GM21528 (cell line): ENCODE data around the gene RABGAP1.

Experiments used
- ATAC-seq: cut with Tn5 transposase; IDR thresholded peaks from one replicate; pipeline ENCODE4 v1.9.1; 2021; ENCODE audit warnings: mild to moderate bottlenecking, moderate library complexity; ENCODE audit not compliant: unreplicated experiment, low FRiP score

RABGAP1 gene

DNA sequence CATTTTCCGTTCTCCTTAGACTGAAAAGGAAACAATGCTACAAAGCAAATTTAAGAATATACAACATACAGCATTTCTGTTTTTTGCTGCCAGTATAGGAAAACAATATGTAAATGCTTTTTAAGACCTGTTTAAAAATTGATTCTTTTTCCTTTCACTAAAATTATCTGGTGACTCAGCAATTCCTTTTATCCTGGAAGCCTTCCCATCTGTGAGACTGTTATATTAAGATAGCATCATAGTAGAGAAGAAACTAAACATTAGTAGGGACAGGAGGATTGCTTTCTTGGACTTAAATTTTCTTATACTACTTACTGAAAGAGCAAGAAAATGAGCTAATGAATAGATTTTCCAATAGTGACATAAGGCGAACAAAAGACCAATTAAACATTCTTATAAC is 62.6 kb downstream of the RABGAP1 start:
- no peak for ATAC-seq

DNA sequence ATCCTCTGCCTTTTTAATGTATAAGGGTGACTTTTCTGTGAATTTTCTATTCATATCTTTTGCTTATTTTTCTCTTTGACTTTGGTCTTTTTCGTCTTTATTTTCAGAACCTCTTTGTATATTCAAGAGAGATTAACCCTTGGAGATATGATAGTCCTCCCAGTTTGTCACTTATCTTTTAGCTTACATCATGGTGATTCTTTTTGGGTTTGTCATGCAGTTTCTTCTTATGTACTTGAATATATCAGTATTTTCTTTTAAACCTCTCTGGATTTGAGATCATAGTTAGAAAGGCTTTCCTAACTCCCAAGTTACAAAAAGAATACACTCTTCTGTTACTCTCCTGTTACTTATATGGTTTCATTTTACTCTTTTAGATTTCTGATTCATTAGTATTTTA is 65.1 kb downstream of the RABGAP1 start:
- ATAC-seq = no peak

DNA sequence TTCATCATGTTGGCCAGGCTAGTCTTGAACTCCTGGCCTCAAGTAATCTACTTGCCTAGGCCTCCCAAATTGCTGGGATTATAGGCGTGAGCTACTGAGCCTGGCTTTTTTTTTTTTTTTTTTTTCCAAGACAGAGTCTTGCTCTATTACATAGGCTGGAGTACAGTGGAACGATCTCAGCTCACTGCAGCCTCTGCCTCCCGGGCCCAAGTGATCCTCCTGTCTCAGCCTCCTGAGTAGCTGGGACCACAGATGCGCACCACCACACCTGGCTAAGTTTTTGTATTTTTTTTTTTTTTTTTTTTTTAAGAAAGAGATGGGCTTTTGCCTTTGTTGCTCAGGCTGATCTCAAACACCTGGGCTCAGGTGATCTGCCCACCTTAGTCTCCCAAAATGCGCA is 66.4 kb downstream of the RABGAP1 start:
- ATAC-seq = no peak

DNA sequence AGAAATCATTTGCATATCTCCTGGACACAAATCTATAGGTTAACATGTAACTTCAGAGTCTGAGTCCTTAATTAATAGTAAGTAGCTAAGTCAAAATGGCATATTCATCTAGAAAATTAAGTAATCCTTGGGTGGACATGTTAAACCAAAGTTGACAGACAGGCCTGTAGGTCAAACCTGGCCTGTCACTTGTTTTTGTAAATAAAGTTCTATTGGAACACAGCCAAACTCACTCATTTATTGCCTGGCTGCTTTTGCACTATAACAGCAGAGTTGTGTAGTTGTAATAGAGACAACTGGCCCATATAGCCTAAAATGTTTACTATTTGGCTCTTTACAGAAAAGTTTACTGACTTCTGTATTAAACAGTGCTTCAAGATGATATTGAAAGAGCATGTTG is 68.1 kb downstream of the RABGAP1 start:
- ATAC-seq = no peak

DNA sequence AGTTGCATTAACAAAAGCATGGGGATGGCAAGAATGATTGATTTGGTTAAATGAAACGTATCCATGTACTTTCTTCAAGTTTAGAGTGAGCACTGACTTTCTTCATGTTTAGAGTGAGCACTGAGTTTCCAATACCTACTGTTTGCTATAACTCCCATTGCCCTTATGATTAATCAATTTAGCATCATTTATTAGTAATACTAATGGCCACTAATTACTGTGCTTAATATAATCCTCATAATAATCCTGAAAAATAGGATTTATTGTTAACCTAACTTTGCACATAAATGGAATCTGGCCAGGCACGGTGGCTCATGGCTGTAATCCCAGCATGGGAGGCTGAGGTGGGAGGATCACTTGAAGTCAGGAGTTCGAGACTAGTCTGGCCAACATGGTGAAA is 70.6 kb downstream of the RABGAP1 start:
- ATAC-seq = no peak

DNA sequence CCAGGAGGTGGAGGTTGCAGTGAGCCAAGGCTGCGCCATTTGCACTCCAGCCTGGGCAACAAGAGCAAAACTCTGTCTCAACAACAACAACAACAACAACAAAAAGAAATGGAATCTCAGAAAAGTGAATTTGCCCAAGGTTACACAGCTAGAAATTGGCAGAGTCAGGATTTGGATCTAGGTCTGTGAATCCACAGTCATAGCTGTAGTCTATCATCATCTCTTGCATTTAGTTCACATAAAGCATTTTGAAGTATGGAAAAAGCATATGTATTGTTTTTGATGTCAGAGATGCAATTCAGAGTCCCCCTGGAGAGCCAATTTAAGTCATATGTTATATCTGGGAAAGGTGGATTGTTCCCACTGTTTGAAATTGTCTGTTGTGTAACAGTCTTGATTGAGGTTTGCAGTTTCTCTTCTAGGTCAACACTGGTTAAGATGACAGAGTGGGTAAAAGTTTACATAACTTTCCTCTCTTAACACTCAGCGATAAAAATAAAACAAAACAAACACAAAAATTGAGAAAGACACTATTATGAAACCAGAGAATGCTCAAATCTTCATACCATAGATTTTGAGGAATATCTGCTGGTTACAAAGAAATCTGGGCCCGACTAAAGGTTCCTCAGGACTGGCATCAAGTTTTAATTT is 71.2 kb downstream of the RABGAP1 start:
- no peak for ATAC-seq

DNA sequence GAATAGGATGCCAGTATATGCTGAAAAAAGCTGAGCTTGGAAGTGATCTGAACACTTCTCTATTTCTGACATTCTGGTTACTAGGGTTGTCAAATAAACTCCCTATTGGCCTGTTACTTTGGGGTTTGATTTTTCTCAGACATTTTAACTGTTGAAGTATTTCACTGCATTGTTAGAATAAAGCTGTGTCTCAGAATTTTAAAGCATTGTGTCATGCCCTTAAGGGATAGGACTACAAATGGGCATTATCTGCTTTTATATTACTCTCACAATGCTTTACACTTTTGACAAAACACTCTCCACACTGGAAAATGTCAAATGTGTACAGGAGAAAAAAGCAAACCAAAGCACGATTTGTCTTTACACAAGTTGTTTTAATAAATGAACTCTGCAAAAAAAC is 75.8 kb downstream of the RABGAP1 start:
- no peak for ATAC-seq

DNA sequence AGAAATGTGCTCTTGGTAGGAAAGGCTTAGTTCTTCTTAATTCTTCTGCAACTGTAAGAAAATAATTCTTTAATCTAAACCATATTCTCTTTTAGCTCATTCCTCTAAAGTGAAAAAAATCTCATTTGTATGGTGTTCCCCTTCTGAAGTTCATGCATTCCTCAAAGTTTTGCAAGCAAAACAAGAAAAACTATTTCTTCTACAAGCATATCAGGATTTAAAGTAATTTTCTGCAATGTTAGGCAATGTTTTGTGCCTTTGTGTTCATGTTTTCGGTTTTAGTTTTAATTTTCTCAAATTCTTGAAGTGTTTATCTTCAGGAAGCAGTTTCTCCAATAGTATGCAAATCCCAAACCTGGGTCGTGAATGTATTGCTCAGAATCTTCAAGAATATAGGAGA is 80.0 kb downstream of the RABGAP1 start:
- ATAC-seq = no peak

DNA sequence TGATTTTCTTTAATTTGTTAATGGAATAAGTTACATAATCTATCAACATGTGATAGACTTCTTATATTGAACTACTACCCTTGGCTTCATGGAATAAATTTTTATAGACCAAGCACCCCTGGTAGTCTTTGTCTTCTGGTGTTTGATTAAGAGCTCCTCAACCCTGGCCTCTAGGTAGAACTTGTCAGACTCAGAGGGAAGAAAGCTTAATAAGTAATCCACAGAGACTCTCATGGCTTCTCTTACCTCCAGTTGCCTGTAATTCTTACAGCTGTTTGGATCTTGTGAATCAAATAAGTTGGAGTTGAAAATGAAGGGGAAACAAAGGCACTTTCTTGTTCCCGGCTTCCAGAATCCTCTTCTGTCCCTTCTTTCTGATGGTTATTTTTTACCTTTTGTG is 85.6 kb downstream of the RABGAP1 start:
- ATAC-seq = no peak

DNA sequence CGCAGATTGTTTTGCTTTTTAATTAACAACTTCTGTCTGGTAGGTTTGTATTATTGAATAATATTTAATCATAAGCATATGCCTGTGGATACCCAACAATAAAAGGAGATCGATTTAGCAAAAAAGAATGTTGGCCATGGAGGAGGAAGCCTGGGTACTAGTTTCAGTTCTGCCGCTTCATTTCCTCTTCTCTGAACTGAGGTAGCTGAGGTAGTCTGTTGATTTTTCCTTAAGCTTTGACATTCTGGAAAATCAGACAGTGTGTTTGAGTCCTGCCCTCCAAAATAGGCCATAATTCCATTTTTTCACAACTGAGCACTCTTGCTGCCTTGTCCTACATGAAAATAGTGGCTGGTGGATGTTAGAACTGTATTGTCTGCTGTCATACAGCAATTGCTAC is 86.7 kb downstream of the RABGAP1 start:
- ATAC-seq = no peak

DNA sequence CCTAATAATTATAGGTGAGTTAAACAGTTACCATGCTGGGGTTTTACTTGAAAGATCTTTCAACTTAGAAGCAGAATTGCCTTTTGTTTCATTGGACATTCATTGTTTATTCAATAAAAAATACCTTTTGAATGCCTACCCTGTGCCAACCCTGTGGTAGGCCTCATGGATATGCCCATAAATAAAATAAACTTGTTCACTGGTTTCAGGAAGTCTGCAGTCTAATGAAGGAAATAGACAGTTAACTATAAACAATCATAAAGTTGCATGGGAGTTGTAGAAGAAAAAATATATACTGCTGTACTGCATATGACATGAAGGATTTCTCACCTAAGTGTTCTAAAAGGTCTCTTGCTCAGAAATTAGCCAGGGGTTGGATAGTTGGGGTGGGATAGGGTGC is 87.3 kb downstream of the RABGAP1 start:
- ATAC-seq = no peak

DNA sequence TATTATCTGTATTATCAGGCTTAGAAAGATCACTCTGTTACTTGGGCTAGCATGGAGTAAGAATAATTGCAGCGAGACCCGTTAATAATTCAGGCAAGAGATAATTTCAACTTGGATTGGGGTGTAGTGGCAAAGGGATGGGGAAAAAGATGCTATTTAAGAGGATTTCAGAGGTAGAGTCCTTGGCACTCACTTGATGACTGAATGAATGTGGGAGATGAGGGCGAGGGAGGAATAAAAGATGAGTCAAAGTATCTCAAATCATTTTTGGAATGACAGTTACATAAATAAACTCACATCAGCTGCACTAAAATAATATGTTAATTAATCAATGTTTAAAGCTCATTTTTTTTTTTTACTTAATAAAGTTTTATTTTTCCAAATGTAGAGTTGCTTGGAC is 88.2 kb downstream of the RABGAP1 start:
- ATAC-seq = no peak

DNA sequence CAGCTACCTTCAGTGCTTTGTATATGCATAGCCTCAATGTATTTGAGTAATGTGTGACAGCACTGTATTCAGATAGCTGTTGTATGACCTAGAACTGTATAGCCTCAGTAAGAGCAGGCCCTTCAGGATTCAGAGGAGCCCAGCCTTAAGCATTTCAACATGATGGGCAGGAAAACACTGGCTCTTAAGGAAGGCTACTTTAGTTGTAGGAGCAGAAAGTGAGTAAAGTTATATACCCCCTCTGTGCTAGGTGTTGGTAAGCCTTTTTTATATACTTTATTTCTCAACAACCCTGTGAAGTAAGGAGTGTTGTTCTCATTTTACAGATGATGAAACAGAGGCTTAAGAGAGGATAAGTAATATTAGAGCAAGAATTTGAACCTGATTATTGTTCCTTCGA is 91.1 kb downstream of the RABGAP1 start:
- ATAC-seq = no peak

DNA sequence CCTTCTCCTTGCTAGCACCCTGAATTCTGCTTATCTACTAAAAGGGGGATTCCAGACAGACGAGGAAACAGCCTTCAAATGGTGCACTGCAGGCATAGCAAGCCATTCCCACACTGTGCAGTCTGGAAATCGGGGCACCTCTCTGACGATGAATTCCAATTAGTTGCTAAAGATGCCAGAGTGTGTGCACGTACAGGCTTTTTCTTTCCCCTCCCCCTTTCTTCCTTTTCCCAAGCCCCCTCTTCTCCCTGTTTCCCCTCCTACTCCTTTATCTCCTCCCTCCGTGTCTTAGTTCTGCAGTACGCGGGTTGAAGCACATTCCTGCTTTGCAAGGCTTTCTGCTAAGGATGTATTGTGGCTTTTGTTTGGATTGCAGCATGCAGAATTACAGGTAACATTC is 92.5 kb downstream of the RABGAP1 start, which contains the start of gene GPR21:
TSS of gene GPR21 (plus strand) at position 316 of the 400 bp plus-strand sequence. CDS start 900 bp downstream, outside the sequence.
- no peak for ATAC-seq

DNA sequence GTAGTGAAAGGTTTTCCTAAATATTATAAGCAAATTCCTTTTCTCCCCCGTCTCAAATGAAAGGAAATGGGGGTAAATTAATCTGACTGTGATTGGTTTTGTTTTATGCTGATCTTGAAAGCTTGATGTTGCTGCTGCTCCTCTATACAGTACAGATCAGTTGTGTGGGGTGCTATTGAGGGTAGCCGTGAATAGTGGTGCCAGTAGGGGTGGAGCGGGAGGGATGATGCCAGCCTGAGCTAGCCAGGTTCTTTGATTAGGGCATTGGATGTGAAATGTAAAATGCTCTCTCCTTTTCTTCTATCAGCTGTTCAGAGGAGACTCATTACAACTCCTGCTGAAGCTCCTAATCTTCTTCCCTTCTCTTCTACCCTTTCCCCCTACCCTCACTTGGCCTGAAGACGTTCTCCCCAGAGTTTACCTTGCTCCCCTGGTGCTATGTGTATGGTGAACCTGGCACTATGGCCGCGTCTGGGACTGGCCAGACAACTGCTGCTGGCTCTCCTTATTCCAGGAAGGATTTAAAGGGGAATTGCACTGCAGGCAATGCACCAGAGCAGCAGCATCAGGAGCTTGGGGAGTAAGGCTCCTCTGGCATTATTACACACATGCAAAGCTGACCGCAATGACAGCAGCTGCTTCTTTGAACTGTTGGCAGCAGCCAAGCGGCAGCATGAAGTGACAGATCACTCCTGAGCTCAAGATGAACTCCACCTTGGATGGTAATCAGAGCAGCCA is 93.2 kb downstream of the RABGAP1 start:
- ATAC-seq = no peak

DNA sequence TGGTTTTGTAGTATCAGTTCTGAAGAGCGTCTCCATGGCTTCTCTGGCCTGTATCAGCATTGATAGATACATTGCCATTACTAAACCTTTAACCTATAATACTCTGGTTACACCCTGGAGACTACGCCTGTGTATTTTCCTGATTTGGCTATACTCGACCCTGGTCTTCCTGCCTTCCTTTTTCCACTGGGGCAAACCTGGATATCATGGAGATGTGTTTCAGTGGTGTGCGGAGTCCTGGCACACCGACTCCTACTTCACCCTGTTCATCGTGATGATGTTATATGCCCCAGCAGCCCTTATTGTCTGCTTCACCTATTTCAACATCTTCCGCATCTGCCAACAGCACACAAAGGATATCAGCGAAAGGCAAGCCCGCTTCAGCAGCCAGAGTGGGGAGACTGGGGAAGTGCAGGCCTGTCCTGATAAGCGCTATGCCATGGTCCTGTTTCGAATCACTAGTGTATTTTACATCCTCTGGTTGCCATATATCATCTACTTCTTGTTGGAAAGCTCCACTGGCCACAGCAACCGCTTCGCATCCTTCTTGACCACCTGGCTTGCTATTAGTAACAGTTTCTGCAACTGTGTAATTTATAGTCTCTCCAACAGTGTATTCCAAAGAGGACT is 94.2 kb downstream of the RABGAP1 start:
- no peak for ATAC-seq

DNA sequence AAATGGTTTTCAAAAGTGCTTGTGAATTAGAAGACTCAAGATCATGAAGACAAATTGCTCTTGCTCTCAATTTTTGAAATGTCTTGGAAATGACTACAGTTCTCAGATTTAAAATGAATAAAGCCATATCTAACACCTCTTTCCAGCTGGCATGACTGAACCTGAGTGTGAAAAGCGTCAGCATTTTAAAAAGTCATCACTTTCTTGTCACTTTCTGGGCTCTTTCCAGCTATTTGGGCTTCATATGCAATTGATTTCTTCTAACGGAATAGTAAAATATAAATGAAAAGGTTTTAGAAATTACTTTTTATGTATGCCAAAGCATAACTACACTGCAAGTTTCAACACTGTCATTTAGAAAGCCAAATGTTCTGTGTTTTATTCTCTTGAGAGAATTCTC is 95.0 kb downstream of the RABGAP1 start:
- ATAC-seq = no peak

DNA sequence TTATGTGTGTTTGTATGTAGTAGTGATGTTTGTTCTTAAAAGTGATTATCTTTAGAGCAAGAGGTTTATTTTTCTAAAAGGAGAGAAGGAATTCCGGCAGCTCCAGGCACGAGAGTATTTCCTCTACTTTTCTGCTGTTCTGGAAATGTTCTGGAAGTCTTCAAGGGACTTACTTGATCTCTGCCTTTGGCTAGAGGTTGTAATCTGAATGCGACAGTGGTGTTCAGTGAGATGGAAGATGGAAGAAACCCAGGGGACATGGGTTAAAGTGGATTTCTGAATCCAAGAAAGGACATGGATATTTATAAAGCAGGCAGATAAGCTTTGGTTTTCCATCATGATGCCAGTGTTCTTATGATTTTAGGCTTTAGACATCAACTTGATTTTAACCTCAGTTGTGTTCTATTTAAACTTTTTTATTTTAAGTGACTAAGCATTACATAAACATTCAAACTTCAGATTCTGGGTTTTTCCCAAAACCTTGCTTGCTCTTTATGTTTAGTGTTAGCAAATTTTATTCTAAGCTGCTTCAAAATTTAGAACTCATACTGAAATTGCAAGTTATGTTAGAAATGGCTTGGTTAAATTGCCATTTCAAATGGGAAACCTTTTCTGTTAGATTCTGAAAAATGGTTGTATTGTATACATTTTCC is 96.2 kb downstream of the RABGAP1 start:
- ATAC-seq = no peak

DNA sequence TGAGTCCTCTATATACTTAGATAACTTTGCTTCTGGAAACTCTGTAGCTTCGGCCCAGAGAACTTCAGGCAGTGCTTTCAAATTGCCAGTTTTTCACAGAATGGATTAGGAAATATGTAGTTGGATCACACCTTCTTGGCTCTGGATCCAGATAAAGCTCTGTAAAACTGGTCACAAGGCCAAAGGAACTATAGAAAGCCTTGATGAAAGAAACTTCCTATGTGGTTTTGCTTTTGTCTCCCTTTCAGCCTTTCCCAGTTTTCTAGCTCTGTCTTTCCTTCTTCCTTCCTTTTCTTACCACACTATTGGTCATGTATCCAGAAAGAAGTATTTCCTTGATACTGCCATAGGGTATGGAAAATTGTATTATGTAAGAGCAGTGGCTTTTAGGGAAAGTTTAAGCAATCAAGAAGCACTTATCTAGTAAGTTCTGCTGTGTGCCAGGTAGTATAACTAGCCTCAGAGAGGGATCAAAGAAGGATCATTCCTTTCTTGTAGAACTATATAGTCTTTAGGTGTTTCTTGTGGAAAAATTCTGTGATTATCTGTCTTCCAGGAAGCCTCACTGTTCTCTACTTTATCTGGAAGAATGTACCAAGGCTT is 98.9 kb downstream of the RABGAP1 start:
- no peak for ATAC-seq

DNA sequence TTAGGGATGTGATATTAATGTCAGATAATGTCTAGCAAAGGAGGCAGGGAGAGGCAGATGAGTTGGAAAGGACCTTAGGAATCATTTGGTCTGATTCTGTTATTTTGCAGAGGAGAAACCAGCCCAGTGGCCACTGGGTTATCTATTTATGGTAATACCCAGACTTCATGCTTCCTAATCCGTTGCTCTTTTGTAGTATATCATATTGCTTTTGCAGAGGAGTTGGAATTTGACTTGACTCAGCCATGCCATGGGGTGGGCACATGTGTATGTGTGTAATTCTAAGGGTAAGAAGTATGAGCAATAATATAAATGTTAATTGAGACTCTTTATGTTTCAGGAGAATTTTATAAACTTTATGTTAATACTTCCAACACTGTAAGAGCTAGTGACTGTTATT is 100.0 kb downstream of the RABGAP1 start:
- ATAC-seq = no peak

DNA sequence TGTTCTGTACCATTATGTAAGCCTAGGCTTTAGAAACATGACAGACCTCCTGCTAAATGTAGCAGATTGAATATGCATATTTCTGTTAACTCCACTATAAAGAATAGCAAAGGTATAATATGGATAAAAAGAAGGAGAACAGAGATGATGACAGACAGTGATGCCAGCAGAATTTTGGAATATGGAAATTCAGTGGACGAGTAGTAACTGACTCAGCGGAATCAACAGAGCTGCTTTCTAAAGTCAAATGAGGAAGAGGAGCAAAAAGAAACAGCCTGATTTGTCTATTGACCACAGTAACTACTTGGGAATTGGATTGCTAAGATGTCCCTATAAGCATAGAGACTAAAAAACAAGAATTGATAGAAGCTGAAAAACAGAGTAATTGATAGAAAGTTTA is 100.7 kb downstream of the RABGAP1 start:
- no peak for ATAC-seq
